Smooth muscle cell (in vitro differentiated cells): ENCODE results near the gene ATP13A5. TPM values are rescaled to one million over a fixed set of nuclear protein-coding genes. Genes with fewer than 3 reads are reported as not detected.

Experiments
- DNase-seq: peaks from one replicate; lab custom pipeline; 2025; ENCODE audit not compliant: unreplicated experiment; lab: John Stamatoyannopoulos, UW
- H2AFZ ChIP-seq: fragments of 200-600 bp; sonication (generic); 2 replicates; pipeline ENCODE4 v1.6.0; 2016; ENCODE audit warnings: antibody characterized with exemption, low read depth, mild to moderate bottlenecking
- H3F3A ChIP-seq: fragments of 200-600 bp; sonication (generic); 2 replicates; pipeline ENCODE4 v1.6.0; 2017; ENCODE audit warnings: antibody characterized with exemption, low read depth
- H3K27ac ChIP-seq: fragments of 200-600 bp; sonication (generic); 2 replicates; pipeline ENCODE4 v1.5.1; 2016; ENCODE audit warnings: low read depth, mild to moderate bottlenecking
- H3K27me3 ChIP-seq: fragments of 200-600 bp; sonication (generic); 2 replicates; pipeline ENCODE4 v1.6.1; 2016; ENCODE audit warnings: low read depth, mild to moderate bottlenecking
- H3K36me3 ChIP-seq: fragments of 200-600 bp; sonication (generic); 2 replicates; pipeline ENCODE4 v1.5.1; 2016; ENCODE audit warnings: low read depth
- H3K4me1 ChIP-seq: fragments of 200-600 bp; sonication (generic); 2 replicates; pipeline ENCODE4 v1.5.1; 2016; ENCODE audit warnings: low read depth
- H3K4me2 ChIP-seq: fragments of 200-600 bp; sonication (generic); 2 replicates; pipeline ENCODE4 v1.6.0; 2016; ENCODE audit warnings: mild to moderate bottlenecking
- H3K4me3 ChIP-seq: fragments of 200-600 bp; sonication (generic); 2 replicates; pipeline ENCODE4 v1.5.1; 2016; ENCODE audit warnings: mild to moderate bottlenecking
- H3K79me2 ChIP-seq: fragments of 200-600 bp; sonication (generic); 2 replicates; pipeline ENCODE4 v1.6.0; 2016; ENCODE audit warnings: low read depth, mild to moderate bottlenecking
- H3K9ac ChIP-seq: fragments of 200-600 bp; sonication (generic); 2 replicates; pipeline ENCODE4 v1.6.0; 2016; ENCODE audit warnings: low read depth
- H3K9me3 ChIP-seq: fragments of 200-600 bp; sonication (generic); replicated peaks from 2 replicates; pipeline ENCODE4 v1.5.1; 2016; ENCODE audit warnings: low read depth
- H4K20me1 ChIP-seq: fragments of 200-600 bp; sonication (generic); 2 replicates; pipeline ENCODE4 v1.6.0; 2016; ENCODE audit warnings: low read depth
- CTCF ChIP-seq: fragments of 200-600 bp; sonication (generic); IDR thresholded peaks from 2 replicates; pipeline ENCODE4 v1.5.1; 2017; ENCODE audit warnings: borderline replicate concordance, mild to moderate bottlenecking, antibody characterized with exemption; ENCODE audit not compliant: insufficient read depth, poor library complexity, severe bottlenecking
- WGBS: methylation state at CpG from one replicate; pipeline ENCODE4 v1.1.7; 2016; ENCODE audit warnings: low lambda C conversion rate; 5-methylcytosine and 5-hydroxymethylcytosine counted together
- polyA plus RNA-seq: library from polyadenylated mRNA; unstranded; fragments of >200 nt; fragmentation: Nextera tagmentation; extraction: Ambion mirVana; gene quantifications from 2 replicates; pipeline ENCODE4 v1.2.1, GENCODE V29; 2016
- total RNA-seq: library from RNA; depleted of rRNA; stranded (reverse); fragments of >200 nt; gene quantifications from 2 replicates; pipeline ENCODE4 v1.2.3, GENCODE V29; 2014

ATP13A5 gene
- total and polyA plus RNA-seq, 2 experiments from 2014 or later: not detected

GRCh38 chr3:193230610-193231009 lies 147.9 kb downstream of the ATP13A5 start:
- Histone ChIP-seq H2AFZ (no peak overlapping the region), H3K27ac (no peak overlapping the region), H3K79me2 (no peaks in the 10 kb centered on the region), H3K9ac (no peak overlapping the region), H3F3A (no peaks in the 10 kb centered on the region), H3K27me3 (no peaks in the 10 kb centered on the region), H3K4me2 (no peak overlapping the region), H3K9me3 (no peaks in the 10 kb centered on the region), H3K4me3 (no peak overlapping the region), H3K36me3 (no peaks in the 10 kb centered on the region), H3K4me1 (peaks cover 23% of the 10 kb centered on the region), H4K20me1 (no peaks in the 10 kb centered on the region)
- no peak for DNase-seq
- WGBS: 78% methylated on average over 4 of the region's 4 CpGs
- TF ChIP-seq CTCF: no peak

GRCh38 chr3:193229851-193230420 lies 148.6 kb downstream of the ATP13A5 start:
- TF ChIP-seq CTCF: no peak
- Histone ChIP-seq H3K36me3 (no peaks in the 10 kb centered on the region), H2AFZ (no peak overlapping the region), H3K4me2 (no peak overlapping the region), H3K4me3 (no peak overlapping the region), H3K9me3 (no peaks in the 10 kb centered on the region), H4K20me1 (no peaks in the 10 kb centered on the region), H3K9ac (no peak overlapping the region), H3K4me1 (peaks cover 27% of the 10 kb centered on the region), H3F3A (no peaks in the 10 kb centered on the region), H3K27me3 (no peaks in the 10 kb centered on the region), H3K79me2 (no peaks in the 10 kb centered on the region), H3K27ac (no peak overlapping the region)
- DNase-seq: no peak
- 90% methylated on average over 4 of the region's 4 CpGs for WGBS

- no peak for DNase-seq
- peaks cover 27% of the 10 kb centered on the region for H3K4me1 ChIP-seq
- no peak overlapping the region for H2AFZ ChIP-seq
- no peaks in the 10 kb centered on the region for H4K20me1 ChIP-seq
- no peak overlapping the region for H3K9ac ChIP-seq
- H3F3A ChIP-seq: no peaks in the 10 kb centered on the region
- H3K27me3 ChIP-seq: no peaks in the 10 kb centered on the region
- H3K4me3 ChIP-seq: no peak overlapping the region
- no peak for TF ChIP-seq CTCF
- H3K9me3 ChIP-seq: no peaks in the 10 kb centered on the region
- H3K27ac ChIP-seq: no peak overlapping the region
- 93% methylated on average over 6 of the region's 6 CpGs for WGBS
- H3K4me2 ChIP-seq: no peak overlapping the region
- no peaks in the 10 kb centered on the region for H3K36me3 ChIP-seq
- no peaks in the 10 kb centered on the region for H3K79me2 ChIP-seq
These were observed 150.3 kb downstream of the ATP13A5 start for GRCh38 chr3:193228206-193228605.
